SKM-1 (cell line): Measurements from ENCODE around the gene AQP12A.
"Not testable (repeated sequence)": the region's sequence is repeated elsewhere in the genome, so short reads cannot be mapped to it uniquely, and the experiment has no call there.

Experiments used
- DNase-seq: peaks from one replicate; lab custom pipeline; 2025; ENCODE audit not compliant: unreplicated experiment; lab: John Stamatoyannopoulos, UW

The AQP12A gene

GRCh38 chr2:240655931-240656886, 35.5 kb upstream of the AQP12A start:
- no peak for DNase-seq

DNA sequence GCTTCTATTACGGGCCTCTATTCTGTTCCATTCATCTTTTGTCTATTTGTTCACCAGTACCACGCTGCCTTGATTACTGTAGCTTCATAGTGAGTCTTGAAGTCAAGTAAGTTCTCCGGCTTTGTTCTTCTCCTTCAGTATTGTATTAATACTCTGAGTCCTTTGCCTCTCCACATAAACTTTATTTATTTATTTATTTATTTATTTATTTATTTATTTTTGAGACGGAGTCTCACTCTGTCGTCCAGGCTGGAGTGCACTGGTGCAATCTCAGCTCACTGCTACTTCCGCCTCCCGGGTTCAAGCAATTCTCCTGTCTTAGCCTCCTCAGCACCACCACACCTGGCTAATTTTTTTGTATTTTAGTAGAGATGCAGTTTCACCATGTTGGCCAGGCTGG, 31.8 kb upstream of the AQP12A start:
- DNase-seq: not testable (repeated sequence)

DNA sequence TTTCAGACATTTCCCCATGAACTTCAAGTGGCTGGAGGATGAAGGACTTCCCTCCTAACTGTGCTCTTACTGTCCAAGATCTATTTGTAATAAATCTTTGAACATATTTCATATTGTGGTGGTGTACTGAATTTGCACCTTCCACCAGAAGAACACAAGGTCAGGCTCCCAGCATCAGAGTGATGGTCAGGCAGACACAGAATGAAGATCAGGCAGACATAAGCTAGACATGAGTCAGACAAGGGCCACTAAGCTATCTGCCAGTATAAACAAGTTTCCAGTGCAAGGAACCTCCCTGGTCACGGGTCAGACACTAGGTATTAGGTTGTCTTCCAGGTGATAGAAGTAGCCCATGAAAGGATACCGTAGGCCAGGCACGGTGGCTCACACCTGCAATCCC, 29.0 kb upstream of the AQP12A start:
- DNase-seq: no peak

GRCh38 chr2:240663546-240664190, 28.0 kb upstream of the AQP12A start:
- DNase-seq: no peak

DNA sequence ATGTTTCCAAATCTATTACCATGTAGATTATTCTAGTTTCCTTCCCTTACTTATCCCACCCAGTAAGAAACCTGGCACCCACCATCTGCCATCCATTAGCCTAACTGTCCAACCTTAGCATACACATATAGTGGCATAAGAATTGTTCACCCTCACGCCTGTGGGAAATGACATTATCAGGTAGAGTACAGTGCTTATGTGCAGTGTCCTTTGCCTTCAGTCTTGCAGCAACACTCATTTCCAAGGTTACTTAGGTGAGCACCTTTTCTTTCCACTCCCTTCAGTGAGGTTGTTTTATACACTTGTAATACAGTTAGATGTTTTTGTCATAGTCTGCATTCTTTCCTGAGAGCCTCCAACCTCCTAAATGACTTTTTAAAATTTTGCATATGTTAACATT, 27.0 kb upstream of the AQP12A start:
- DNase-seq: no peak

DNA sequence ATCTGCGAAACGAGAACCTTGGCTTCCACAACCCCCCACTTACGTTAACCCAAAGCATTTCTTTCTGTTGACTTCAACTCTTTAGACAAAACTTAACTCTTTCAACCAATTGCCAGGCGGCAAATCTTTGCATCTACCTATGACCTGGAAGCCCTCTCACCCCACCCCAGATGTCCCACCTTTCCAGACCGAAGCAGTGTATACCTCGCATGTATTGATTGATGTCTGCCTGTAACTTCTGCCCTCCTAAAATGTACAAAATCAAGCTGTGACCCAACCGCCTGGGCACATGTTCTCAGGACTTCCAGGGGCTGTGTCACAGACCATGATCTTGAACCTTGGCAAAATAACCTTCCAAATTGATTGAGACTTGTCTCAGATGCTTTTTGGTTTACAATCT, 21.3 kb upstream of the AQP12A start:
- DNase-seq: no peak

GRCh38 chr2:240670950-240671349, 20.7 kb upstream of the AQP12A start:
- no peak for DNase-seq

DNA sequence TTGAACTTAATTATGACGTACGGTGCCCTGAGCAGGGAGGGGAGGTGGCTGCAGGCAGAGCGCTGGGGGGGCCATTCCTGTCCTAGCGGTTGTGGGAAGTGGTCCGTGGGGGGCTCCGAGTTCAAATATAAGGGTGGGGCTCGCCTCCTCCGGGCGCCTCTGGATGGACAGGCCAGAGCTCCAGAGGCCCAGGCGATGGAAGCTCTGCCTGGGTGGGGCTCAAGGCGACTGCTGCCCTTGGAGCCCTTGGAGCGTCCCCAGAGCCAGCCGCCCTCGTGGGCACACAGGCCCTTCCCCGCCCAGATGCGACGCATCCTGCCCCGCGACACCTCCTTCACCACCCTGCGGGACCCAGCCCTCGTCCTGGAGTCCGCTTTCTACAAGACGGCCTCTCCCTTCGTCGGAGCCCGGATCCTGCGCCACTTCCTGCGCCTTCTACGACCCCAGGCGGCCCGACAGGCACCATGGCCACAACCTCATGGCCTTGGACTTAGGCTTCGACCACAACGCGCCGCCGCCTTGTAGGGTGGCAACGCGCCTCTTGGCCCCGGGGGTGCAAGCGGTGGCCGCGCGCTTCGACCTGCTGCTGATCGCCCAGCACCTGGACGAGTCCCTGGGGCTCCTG, 19.5 kb upstream of the AQP12A start:
- DNase-seq: no peak

GRCh38 chr2:240672701-240673190, 18.9 kb upstream of the AQP12A start:
- no peak for DNase-seq

- DNase-seq: not testable (repeated sequence)
These were observed 17.0 kb upstream of the AQP12A start for GRCh38 chr2:240674461-240675184.

GRCh38 chr2:240675345-240675744, 16.3 kb upstream of the AQP12A start:
- DNase-seq: not testable (repeated sequence)

DNA sequence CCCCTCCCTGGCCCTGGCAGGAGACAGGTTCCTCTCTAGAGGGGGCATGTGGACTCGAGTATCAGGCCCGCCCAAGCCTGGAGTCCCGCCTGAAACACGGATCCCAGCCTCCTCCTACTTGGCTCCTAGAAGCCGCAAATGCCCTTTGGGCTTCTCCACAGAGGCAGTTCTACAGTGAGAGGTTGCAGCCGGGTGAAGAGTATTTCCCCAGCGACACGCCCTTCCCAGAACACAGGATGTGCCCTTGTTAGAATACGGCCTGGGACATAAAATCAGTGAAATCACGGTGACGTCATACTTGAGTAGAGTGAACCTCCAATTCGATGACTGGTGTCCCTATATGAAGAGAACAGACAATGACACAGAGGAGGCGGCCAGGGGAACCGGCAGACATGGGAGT, 13.6 kb upstream of the AQP12A start:
- DNase-seq: not testable (repeated sequence)

DNA sequence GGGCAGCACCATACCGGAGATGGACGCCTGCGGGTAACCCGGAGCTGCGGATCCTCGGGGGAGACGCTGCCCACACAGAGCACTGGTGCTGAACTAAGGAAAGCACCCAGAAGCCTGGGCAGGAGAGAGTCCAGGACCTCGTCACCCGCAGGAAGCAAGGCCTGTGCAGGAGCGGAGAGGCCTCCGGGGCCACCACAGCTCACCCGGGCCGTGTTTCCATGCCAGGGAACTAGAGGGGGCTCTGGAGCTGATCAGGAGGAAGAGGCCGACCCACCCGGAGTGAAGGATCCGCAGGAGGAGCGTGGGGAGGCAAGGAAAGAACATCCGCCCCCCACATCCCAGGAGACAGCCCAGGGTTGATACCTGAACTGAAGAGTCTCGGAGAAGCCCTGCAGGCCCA, 12.8 kb upstream of the AQP12A start:
- not testable (repeated sequence) for DNase-seq

DNA sequence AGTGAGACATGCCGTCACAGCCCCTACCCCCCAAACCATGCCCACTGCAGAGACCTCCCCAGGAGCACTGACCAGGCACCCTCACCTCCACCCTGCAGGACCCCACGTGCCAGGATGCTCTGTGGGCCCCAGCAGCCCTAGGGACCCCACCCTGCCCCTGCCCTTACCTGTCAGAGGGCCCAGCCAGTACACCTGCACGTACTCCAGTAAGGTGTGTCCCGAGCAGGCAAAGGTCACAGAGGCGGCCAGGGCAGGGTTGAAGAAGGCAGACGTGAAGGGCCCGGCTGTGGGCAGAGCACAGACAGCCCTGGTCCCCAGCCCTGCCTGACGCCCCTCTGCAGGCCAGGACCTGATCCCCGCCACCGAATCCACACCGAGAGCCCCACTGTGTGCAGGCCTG, 11.5 kb upstream of the AQP12A start:
- DNase-seq: not testable (repeated sequence)

- not testable (repeated sequence) for DNase-seq
These were observed 9.0 kb upstream of the AQP12A start, which contains the start of gene AQP12B for GRCh38 chr2:240682431-240683224. AQP12B (minus strand) TSS chr2:240682885; CDS start chr2:240682837, 48 bp downstream.

GRCh38 chr2:240683329-240683979, 8.2 kb upstream of the AQP12A start:
- DNase-seq: not testable (repeated sequence)

DNA sequence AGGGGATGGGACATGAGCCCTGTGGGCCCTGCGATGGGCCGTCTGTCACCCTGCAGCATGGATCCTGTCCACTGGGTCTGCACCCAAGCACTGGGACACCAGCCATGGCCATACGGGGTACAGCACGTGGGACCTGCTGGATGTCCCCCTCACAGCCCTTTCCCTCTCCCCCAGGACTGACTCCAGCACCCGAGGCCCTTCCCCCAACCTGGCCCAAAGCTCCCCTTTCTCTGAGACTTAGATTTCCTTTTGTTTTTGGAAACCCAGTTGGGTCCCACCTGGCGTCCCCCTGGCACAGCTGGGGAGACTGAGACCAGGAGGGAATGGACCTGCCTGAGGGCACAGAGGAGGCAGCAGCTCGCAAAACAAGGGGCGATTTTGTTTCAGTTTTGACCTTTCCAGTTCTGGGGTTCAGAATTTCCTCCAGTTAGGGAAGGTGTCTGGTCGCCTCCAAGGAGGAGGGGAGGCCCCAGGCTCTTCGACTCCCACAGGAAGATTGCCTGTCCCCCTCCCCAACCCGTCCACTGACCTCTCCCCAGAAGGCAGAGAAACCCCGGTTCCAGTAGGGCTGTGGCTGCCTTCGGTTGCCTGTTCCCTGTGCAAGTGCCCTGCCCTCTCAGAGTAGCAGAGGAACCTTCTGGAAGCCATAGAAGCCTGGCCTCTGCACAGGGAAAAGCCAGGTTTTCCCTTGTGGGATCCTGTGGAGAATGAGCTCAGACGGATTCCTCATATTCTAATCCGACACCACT, 7.5 kb upstream of the AQP12A start:
- DNase-seq: not testable (repeated sequence)

GRCh38 chr2:240685771-240686371, 5.8 kb upstream of the AQP12A start:
- DNase-seq: no peak
